NCI-H1105 (cell line): ENCODE data around the gene ARL5C.
A peak's percentile ranks its signal among the peaks of the same experiment; 100 is the strongest.

Experiments used
- DNase-seq: peaks from one replicate; lab custom pipeline; 2025; lab: John Stamatoyannopoulos, UW

Gene ARL5C, protein sequence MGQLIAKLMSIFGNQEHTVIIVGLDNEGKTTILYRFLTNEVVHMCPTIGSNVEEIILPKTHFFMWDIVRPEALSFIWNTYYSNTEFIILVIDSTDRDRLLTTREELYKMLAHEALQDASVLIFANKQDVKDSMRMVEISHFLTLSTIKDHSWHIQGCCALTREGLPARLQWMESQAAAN

DNA sequence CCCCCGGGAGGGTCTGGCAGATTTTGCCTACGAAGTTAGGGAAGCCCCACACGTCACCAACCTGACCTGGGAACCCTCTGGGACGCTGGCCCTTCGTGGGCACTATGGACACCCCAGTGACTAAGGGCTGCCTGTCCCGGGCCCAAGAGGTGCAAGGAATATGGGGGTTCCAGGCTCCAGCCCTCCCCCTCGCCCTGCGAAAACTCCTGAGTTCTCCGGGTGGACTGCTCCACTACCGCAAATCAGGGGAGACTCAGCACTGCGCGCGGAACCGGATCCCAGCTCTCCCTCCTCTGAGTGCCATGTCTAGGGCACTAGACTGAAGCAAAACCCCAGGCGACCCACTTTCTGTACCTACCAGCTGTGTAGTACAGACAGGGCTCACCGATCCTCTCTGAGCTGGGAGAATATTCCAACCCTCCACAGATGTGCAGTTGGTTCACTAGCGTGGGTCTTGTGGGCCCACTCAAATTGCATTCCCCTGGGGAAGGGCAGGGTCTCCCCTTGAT is at the start of gene ARL5C:
ARL5C (minus strand) TSS at position 321 of the 509 bp plus-strand sequence. CDS start 401 bp downstream, outside the sequence.
- DNase-seq: no peak

DNA sequence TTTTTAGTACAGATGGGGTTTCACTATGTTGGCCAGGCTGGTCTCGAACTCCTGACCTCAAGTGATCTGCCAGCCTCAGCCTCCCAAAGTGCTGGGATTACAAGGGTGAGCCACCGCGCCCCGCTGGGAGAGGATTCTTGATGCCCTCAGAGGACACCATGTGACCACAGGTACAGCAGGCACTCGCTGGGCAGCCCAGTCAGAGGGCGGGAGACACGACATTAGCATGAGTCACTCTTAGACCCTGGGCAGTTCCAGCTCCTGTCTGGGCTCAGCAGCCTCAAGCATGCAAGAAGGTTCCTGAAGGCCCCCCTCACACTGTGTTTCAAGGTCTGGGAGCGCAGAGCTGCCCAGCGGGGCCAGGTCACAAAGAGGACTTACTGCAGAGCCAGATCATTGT is 47.9 kb upstream of the ARL5C start:
- no peak for DNase-seq

DNA sequence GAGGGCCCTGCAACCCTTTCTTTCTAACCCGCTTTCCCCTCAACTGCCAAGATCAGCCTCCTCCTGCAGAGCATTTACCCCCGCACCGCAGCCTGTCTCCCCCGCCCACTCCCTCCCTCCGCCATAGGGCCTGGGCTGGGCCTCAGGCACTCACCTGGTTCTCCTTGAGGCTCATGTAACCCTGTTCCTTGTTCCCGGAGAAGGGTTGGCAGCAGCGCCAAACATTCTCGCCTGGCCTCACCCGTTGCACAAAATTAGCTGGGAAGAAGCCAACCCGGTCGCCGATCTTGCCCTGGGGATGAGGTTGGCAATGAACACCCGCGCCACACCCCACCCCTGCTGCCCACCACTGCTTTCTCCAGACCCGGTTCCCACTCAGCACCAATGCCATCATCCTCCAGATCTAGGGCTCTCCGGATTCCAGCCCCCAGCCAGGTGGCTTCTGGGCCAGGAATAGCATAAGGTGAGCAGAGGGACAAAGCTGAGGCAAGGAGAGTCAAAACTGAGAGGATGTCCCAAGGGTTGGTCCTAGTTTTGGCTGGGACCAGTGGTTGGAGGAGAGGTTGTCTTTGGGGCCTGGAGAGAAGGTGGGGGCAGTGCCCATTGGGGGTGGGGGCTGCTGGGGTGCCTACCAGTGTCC is 47.0 kb upstream of the ARL5C start:
- DNase-seq: no peak

DNA sequence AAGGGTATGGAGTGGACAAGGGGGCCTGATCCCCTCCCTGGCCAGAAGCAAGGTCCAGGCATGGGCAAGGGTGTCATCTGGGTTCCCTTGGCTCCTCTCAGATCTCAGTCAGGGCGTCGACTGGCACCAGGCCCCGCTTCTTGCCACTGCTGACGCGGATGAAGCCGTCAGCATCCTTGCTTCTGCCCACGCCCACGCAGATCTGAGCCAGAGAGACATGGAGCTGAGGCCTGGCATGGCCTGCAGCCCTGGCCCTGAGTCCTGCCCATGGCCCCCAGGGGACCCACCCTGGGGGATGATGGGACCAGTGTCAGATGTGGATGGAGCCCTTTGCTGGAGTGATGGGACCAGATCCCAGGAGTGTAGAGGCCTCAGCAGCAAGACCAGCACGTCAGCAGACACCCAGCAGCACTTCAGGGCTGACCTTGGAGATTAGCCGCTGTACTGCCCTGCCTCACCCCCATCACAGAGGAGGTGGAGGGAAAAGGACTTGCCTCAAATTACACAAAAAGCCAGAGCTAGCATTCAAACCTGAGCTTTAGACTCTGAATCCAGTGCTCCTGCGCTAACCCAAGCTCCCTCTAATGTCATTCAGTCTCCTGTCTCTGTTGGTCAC is 46.3 kb upstream of the ARL5C start:
- DNase-seq: no peak

DNA sequence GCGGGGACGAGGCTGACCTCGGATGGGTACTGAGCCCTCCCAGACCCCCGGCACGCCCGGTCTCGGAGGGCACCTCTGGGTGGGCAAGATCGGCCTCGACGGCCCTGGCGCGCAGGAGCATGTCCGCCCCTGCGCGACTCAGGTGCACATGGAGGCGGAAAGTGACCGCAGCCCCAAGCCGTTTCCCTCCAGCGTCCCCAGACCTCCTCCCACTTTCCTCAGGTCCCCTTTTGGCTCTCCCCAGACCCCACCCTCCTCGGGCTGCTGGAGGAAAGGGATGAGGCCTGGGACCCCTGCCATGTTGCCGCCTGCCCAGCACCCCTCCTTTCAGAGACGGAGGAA is 44.1 kb upstream of the ARL5C start:
- no peak for DNase-seq

DNA sequence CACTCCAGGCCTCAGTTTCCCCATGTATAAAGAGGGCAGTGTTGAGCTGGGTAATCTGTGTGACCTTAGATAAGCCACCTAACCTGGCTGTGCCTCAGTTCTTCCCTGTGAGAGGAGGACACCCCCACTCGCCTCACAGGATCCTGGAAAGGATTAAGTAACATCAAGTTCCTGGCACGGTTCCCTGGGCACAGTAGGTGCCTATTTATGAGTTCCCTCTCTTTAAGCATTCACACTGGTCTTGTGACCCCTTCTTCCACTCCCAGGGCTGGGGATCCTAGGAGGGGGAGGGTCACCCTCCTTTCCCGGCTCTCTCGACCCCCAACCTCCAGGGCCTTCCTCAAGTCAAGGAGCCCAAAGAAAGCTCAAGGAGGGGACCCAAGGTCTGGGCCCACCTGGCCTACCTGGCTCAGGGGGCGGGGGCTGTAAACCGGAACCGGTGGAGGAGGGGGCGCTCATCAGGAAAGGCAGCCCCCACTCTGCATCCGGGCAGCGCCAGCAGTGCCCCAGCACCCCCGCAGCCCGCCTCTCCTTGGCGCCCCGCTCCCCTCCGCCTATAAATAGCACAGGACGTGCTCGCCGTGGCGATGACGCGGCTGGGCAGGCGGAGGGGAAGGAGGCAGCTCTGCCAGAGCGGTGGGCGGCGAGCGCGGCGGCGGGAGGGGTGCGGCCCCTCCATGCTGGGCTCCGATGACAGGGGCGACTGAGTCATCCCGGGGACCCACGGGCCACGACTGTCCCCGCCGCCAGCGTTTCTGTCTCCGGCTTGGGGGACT is 43.5 kb upstream of the ARL5C start:
- DNase-seq: no peak

DNA sequence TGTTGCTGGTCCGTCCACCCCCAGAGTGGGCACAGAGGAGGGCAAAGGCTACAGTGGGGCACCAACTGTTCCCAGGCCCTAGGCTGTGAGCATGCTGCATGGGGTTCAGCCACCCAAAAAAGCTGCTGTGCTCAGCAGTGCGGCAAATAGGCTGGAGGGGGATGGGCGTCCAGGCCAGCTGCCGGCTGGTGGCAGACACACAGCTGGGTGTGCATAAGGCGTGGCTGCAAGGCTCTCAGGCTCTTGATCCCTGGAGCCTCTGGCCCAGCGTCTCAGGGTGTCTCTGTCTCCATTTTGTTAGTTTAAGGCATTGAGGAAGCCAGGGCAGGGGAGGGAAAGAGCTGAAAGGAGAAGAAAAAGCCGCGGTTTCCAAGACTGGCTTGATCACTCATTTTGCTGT is 42.9 kb upstream of the ARL5C start:
- no peak for DNase-seq

DNA sequence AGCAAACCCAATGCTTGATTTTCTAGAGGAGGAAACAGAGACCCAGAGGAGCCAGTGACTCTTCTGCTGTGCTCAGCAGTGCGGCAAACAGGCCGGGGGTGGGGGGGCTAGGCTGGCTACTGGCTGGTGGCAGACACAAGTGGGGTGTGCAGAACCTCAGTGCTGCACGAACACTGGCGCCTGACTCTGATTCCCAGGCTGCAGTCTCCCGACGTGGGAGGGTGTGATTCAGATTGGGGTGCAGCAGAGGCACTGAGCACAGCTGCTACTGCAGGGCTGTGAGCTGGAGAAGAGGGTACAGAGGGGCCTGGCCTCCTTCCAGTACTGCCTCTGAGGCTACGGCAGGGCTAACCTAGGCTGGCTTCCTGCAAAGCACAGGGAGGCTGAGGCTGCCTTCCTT is 42.2 kb upstream of the ARL5C start:
- DNase-seq: no peak

DNA sequence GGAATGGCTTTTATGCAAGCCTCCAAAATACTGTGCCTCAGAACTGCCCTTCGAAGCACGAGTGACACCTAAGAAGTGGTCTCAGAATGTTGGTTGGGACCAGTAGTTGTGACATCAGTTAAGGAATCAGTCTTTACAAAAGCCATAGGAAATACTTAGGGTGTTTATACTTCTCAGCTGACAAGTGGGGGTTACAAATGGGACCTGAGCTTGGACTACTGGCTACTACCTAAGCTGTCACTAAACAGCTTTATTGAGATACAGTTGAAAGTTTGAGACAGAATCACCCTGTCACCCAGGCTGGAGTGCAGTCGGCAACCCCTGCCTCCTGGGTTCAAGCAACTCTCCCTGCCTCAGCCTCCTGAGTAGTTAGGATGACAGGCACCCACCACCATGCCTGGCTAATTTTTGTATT is 39.2 kb upstream of the ARL5C start:
- DNase-seq: no peak

DNA sequence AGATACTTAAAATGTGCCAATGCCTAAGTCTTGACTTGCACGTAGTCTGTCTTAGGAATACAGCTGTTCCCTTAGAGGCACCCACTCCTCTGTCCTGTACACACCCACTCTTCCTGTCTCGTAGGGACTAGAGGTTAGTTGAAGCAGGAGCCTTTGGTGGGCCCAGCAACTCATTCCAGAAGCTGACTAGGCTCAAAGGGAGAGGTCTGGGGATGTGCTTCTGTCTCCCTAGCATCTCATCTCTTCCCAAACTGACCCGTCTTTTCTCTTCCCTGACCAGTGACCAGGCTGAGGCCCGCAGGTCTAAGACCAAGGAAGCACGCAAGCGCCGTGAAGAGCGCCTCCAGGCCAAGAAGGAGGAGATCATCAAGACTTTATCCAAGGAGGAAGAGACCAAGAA is 38.3 kb upstream of the ARL5C start:
- no peak for DNase-seq

DNA sequence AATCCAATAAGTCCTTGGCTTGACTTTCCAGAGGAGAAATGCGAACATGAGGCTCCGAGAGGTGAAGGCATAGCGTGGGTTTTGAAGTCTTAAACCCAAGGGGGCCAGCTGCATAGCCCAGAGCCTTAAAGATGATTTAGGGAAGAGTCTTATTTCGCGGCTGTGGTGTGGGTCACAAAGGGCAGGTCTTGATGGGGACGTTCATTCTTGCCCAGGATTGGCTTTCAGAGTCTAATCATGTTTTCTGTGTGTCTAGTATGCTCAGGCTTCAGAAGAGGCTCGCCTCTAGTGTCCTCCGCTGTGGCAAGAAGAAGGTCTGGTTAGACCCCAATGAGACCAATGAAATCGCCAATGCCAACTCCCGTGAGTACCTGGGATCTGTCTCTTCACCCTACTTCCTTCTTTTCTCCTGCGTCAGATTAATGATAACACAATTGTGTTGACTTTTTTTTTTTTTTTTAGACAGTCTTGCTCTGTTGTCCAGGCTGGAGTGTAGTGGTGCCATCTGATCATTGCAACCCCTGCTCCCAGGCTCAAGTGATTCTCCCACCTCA is 35.1 kb upstream of the ARL5C start:
- no peak for DNase-seq

DNA sequence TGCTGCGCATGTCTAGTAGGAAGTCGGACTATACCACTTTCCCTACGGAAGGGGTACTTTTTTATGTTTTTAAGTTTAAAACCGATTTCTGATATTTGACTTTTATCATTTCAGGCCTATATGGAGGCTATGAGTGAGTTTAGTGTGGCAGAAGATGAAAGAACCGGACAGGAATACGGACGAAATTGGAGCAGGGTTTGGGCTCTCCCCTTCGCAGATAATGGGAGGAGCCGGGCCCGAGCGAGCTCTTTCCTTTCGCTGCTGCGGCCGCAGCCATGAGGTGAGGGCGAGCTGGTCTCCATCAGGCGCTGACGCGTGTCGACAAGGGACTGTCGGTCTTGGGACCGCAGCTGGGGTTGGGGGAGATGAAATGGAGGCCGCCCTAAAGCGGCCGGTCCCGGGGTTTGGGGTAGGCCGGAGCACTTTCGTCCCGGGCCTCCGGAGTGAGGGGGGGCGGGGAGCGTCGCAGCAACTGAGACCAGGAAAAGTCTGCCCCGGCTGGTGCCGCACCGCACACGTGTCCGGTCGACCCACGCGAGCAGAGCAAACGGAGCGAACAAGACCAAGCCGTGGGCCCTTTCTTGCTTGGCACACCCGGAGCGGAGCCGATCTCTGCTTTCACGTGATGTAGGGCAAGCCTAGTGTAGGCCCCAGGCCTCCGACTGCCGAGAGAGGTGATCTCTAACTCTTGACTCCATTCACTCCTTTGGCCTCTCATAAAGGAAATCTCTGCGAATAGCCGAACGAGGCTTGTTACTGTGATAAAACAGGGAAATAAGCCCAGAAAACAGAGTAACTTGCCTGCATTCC is 34.3 kb upstream of the ARL5C start, which contains the start of gene RPL19:
RPL19 (plus strand) TSS at position 214 of the 810 bp plus-strand sequence; CDS start at position 276, 62 bp downstream.
- DNase-seq: peak; percentile 63

DNA sequence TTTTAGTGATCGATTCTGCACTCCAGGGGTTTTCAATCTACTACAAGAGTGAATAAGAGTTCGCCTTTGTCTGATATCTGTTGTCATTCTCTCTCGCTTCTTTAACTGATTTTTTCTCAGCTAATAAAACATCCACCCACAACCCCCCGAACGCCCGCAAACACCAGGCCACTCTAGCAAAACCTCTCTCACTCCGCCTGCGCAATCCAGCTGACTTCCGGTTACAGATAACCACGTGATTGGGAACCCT is 33.8 kb upstream of the ARL5C start:
- peak; percentile 84 for DNase-seq

DNA sequence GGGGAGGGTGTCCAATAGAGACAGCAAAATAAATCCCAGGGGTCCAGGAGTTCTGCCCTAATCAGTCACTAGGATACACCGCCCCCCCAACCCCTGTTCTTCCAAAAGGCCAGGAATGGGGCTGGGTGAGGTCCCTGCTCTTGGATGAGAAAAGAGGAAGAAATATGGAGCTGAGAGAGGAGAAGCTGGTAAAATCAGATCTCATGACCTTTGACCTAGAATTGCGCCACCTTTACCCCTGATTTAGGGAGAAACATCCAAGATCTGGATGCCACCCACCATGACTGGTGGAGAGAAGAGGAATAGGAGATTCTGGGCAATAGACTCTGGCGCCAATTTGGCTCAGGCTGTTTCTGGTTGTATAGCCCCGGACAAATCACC is 32.2 kb upstream of the ARL5C start:
- no peak for DNase-seq

DNA sequence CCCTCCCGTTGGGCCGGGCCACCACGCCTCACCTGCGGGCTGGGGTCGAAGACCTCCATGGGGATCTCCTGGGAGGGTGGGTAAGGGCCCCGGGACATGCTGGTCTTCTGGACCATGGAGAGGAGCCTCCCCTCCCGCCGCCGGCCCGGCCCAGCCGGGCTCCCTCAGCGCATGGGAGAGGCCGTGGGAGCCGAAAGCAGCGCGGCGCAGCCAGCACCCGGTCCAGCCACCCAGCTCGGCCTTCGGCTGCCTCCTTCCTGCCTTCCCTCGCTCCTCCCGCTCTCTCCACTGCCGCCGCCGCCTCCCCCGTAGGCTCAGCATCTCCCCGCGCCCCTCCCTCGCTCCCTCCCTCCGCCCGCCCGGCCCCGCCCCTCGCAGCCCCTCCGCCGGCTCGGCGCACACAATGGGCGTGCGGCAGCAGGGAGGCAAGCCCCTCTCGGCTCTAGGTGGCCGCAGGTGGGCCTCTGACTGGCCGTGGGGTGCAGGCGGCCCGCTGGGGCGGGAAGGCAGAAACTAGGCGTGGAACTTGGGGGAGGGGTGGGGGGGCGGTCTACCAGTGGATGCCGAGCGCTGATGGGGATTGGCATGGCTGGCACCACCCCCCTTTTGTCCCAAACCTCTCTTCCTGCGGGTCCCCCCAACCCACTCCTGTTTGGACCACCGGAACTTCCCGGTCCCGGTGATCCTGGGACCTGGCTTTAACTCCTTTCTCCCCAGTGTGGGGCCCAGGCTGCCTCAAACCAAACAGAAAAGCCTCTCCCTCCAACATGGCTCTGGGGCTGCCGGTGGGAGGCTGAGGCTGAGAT is 31.6 kb upstream of the ARL5C start, which contains the start of gene CACNB1:
CACNB1 (minus strand) TSS at position 290 of the 806 bp plus-strand sequence; CDS start at position 116, 174 bp downstream.
- DNase-seq: peak; percentile 74

DNA sequence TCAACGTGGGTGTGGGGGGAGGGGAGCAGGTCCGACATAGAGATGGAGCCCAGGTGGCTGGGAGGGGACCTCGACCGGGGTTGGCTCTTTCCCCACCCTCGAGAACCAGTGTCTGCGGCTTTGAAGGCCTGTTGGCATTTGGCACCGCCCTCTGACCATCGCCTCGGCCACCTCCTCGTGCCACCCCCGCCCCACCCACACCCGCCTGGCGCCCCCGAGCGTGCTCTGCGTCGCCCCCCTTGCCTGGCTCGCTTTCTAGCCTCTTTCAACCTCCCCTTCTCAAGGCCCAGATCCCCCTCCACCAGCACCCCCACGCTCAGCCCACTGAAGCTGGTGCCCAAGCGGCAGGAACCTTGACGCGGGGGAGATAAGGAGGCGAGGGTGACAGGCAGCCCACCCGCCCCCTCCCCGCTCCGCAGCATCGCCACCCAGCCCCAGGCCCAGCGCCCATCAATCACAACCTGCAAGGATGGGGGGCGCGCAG is 30.9 kb upstream of the ARL5C start:
- peak; percentile 19 for DNase-seq

DNA sequence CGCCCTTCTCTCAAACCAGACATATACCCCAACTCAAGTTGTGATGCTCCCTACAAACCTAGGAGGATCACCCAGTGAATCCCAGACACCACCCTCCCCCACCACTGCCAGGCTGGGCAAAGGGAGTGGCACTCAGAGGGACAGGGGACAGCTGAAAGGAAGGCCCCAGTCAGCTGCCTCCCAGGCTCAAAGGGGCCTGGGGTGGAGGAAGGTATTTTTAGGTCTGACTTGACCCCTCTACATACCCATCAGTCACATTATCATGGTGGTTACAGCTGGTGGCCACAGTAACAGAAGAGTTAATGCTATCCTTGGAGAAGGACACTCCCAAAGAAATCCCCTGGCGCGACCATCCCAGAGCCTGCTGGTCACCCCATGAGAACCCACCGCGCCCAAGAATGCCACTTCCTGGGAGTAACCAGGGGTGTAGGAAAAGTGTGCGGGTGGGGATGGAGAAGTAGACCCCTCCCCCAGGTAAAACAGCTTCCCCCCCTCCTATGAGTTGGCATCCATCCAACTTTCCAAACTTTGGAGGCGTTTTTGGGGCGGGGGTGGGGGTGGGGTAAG is 30.4 kb upstream of the ARL5C start:
- no peak for DNase-seq

DNA sequence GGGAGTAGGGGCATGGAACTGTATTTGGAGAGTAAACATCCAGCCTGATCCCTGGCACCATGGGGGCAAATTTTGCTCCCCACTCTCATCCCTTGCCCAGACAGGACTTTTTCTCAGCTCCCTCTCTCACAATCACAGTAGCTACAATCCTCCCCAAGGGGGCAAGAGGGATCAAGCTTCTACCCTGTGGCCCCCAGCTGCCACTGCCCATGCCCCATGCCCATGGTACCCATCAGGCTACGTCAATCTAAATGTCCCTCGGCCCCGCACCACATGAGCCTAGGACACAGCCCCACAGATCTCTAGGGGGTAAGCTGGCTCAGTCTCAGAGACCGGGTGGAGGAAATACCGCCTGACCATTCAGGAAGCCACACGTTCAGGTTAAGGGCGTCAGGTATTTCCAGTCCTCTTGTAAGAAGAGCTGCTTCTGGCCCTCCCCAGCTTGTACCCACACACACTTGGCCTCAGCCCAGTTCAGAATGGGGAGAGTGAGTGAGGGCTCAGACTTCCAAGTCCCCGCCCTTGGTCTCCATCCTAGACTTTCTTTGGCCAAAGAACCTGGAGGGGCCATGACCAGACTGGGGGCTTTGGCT is 29.7 kb upstream of the ARL5C start:
- no peak for DNase-seq

DNA sequence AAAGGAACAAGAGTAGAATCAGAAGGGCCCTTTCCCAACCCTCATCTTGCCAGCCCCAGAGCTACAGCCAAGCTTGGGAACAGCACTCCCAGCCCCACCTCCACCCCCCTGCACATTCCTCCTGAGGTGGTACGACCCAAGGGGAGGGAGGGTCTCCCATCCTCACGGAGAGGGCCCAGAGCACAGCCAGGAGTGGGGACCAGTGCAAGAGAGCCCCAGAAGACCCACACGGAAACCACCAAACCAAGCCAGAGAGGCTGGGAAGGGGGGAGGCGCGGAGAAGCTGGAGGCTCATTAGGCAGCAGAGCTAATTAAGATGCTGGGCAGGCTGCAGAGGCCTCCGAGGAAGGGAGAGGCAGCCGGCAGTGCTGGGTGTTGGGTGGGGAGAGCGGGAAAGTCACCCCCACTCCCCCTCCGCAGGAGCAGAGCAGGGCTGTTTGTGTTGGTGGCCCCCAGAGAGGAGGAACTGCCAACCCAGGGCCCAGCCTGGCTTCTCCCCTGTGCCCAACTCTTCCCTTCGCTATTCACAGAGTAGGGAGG is 29.1 kb upstream of the ARL5C start:
- no peak for DNase-seq
